HG03432 (cell line): ENCODE measurements around the gene DUT.

ENCODE experiments used
- ATAC-seq: cut with Tn5 transposase; IDR thresholded peaks from one replicate; pipeline ENCODE4 v1.9.1; 2021; ENCODE audit warnings: mild to moderate bottlenecking, moderate library complexity; ENCODE audit not compliant: unreplicated experiment

Gene DUT

DNA sequence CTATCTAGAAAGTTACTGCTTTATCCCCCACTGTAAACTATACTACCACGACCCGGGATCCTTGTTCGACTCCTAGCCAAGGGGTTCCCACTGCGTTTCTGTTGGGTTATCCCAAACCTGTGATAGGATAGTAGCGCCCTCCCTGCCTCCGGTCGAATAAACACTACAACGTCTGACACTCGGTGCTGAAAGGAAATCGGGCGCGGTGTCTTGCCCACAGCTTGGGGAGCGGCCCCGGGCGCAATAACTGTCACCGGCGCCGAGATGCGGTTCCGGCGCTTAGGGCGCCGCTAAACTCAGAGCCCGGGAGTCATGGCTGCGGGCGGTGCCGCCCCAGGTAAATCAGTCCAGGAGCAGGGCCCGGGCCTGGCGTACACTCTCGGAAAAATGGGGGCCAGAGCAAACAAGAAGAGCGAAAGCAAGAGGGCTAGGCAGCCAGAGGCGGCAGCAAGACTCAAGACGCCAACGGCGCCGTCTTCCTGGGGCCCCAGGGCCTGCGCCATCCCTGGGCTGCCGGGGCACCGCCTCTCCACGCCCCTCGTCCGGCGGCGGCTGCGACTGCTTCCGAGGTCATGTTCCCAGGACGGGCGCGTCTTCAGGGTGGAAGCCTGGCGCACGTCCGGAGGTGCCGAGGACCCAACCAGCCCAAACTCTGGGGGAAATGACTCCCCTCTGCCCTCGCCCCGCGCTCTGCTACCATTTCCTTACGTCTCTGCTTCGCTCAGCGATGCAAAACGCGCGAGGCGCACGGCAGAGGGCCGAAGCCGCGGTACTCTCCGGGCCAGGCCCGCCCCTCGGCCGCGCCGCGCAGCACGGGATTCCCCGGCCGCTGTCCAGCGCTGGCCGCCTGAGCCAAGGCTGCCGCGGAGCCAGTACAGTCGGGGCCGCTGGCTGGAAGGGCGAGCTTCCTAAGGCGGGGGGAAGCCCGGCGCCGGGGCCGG, at the start of gene DUT:
Gene DUT (plus strand): TSS at position 575 of the 941 bp plus-strand sequence. CDS start 87 bp downstream, at position 662.
- peak; percentile 87 for ATAC-seq

- no peak for ATAC-seq
Measured at GRCh38 chr15:48281674-48282073, 49.6 kb upstream of the DUT start.

DNA sequence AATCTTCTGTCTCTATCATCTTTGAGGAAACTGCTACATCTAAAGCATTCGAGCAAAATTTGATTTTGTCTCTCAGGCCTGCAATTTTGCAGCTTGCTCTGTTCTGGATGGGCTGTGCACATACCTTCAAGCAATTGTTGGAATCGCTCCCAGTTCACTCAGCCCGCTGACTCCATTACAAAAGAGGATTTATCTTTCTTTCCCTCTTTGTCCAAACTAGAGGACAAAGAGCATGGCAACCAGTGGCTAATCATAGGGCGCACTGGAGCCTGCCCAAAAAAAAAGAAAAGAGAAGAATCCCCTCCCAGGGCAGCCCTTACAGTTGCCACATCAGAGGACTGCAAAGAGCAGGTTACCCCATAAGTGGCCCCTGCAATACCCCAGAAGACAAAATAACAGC, 49.0 kb upstream of the DUT start:
- no peak for ATAC-seq

- no peak for ATAC-seq
Measured at GRCh38 chr15:48283396-48284145, 47.7 kb upstream of the DUT start.

- peak; percentile 81 for ATAC-seq
Measured at GRCh38 chr15:48285329-48286214, 45.7 kb upstream of the DUT start.

GRCh38 chr15:48289628-48290027, 41.6 kb upstream of the DUT start:
- no peak for ATAC-seq

- ATAC-seq = no peak
Measured at GRCh38 chr15:48292458-48292857, 38.8 kb upstream of the DUT start.

DNA sequence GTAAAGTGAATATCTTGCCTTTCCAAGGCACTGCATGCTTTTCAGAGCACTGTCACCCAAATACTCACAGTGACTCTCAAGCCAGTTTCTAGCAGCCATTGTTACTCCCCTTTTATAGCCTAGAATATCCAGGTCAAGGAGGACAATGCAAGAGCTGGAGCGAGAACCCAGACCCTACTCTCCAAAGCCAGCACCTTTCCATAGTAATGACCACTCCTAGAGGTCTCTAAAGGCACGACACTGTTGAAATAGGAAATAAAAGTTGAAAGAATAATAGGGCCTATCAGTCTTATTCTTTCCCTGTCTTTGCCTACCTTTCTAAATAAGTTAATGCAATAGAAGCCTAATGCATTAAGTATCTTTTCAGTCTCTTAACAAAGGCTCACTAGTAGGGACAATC, 33.6 kb upstream of the DUT start:
- no peak for ATAC-seq

GRCh38 chr15:48298914-48299313, 32.3 kb upstream of the DUT start:
- ATAC-seq = no peak

GRCh38 chr15:48300038-48300437, 31.2 kb upstream of the DUT start:
- no peak for ATAC-seq

- no peak for ATAC-seq
Measured at GRCh38 chr15:48304398-48304797, 26.8 kb upstream of the DUT start.

DNA sequence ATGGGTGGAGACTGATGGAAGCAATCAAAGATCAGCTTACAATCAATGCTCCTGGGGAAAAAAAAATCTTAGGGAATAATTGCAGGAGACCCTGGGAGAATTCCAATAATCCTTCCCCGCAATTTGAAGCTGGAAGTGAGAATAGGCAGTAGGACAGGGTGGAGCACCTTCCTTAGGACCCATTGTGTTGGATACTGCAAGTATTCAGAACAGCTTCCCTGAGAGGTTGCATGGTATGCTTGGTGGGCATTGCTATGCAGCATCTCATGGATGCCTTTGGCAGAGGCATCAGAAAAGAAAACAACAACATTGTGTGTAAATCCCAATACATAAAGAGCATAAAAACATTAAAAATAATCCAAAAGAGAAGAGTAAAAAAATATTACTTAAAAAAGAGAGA, 24.6 kb upstream of the DUT start:
- ATAC-seq = no peak

DNA sequence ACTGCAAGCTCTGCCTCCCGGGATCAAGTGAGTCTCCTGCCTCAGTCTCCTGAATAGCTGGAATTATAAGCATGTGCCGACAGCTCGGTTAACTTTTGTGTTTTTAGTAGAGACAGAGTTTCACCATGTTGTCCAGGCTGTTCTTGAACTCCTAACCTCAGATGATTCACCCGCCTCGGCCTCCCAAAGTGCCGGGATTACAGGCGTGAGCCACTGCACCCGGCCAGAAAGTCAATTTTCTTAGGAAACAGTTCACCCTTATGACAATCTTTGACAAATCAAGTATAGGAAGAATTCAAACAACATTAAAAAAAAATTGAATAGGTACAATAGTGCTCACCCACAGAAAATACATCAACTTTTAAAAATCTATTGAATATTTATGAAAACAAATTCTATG, 23.6 kb upstream of the DUT start:
- ATAC-seq = no peak

GRCh38 chr15:48309740-48310139, 21.5 kb upstream of the DUT start:
- no peak for ATAC-seq

DNA sequence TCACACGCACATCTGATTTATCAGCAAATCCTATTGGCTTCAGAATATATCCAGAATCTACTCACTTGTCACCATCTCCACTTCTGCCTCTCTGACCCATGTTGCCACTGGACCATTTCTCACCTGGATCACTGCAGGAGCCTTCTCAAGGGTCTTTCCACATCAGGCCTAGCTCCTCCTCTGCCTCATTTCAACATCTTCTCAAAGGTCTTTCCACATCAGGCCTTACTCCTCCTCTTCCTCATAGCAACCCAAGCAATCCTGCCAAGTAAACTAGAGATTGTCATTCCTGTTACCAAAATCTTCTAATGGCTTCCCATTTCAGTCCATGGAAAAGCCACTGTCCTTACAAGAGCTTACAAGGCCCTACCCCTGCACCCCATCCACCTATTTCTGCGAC, 18.0 kb upstream of the DUT start:
- no peak for ATAC-seq

GRCh38 chr15:48315041-48315440, 16.2 kb upstream of the DUT start:
- ATAC-seq = no peak

DNA sequence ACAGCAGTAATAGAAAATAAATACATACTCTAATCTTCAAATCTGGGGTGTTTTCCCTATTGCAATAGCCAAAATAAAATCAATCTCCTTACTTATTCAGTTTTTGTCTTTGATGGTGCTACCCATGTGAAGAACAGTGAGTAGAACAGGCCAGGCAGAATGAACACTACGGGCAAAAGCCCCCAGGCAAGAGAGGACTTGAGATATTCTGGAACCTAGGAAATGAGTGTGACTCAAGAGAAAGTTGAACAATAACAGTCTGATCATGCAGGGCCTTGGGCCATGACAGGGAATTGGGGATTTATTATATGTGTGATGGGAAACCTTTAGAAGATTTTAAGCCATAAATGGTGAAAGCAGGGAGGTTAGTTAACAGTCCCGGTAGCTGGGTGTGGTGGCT, 14.0 kb upstream of the DUT start:
- no peak for ATAC-seq

DNA sequence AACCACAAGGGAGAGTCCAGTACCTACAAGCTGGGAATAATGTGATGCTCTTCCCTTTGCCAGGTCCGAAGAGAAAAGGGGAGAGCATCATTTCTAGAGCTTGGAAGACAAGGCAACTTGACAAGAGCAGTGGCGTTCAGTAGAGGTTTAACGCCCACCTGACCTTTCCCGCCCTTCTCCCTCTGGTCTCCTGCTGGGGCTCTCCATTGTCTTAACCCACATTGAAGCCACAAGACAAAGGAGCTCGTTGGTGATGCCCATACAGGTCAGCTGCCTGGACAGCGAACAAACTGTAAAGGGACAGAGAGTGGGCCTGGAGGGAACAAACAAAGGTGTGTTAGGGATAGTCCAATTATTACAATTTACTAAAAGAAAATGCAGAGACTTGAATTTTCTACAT, 13.1 kb upstream of the DUT start:
- ATAC-seq = no peak

- no peak for ATAC-seq
Measured at GRCh38 chr15:48323294-48323693, 7.9 kb upstream of the DUT start.

- no peak for ATAC-seq
Measured at GRCh38 chr15:48324949-48325348, 6.3 kb upstream of the DUT start.

GRCh38 chr15:48325400-48325799, 5.8 kb upstream of the DUT start:
- peak; percentile 69 for ATAC-seq
